Spleen (tissue), 11 donors: Measurements from ENCODE around the gene ATP4B. TPM values are rescaled to one million over a fixed set of nuclear protein-coding genes. Genes with fewer than 3 reads are reported as not detected.

ENCODE experiments used
- DNase-seq: peaks from one replicate; pipeline ENCODE4 v3.0.0-alpha.2; 2020
- H3K27ac ChIP-seq, 8 donors: fragments of 200-600 bp; sonication (generic) in 7 of 8; 1 replicate in 4 of 8; 2 replicates in 4 of 8; pipeline versions ENCODE4 v1.5.0 to v1.8.0; 2016 to 2021; ENCODE audit warnings: inconsistent platforms in 4 of 8, mild to moderate bottlenecking in 4 of 8, moderate library complexity in 1 of 8
- H3K27me3 ChIP-seq, 7 donors: fragments of 200-600 bp; sonication (generic) in 6 of 7; replicated peaks in 1 of 7; 1 replicate in 4 of 7; 2 replicates in 3 of 7; pipeline versions ENCODE4 v1.5.0 to v1.8.0; 2016 to 2021; ENCODE audit warnings: inconsistent platforms in 3 of 7, mild to moderate bottlenecking in 1 of 7
- H3K36me3 ChIP-seq, 6 donors: fragments of 200-600 bp; sonication (generic) in 5 of 6; 1 replicate in 4 of 6; 2 replicates in 2 of 6; pipeline versions ENCODE4 v1.5.0 to v1.8.0; 2016 to 2021; ENCODE audit warnings: inconsistent platforms in 2 of 6
- H3K4me1 ChIP-seq, 6 donors: fragments of 200-600 bp; sonication (generic) in 5 of 6; 1 replicate in 3 of 6; 2 replicates in 3 of 6; pipeline versions ENCODE4 v1.5.0 to v1.8.0; 2016 to 2021; ENCODE audit warnings: inconsistent platforms in 3 of 6
- H3K4me3 ChIP-seq, 8 donors: fragments of 200-600 bp; sonication (generic) in 7 of 8; 1 replicate in 4 of 8; 2 replicates in 4 of 8; pipeline versions ENCODE4 v1.5.0 to v1.8.0; 2016 to 2021; ENCODE audit warnings: inconsistent platforms in 4 of 8, mild to moderate bottlenecking in 4 of 8, moderate library complexity in 2 of 8
- H3K9me3 ChIP-seq, 8 donors: fragments of 200-600 bp; sonication (generic) in 7 of 8; 1 replicate in 4 of 8; 2 replicates in 4 of 8; pipeline versions ENCODE4 v1.5.0 to v1.8.0; 2016 to 2021; ENCODE audit warnings: inconsistent platforms in 4 of 8
- CTCF ChIP-seq, 11 experiments: fragments of 200-600 bp in 7 of 11; fragments of 450-650 bp in 4 of 11; sonication (generic) in 4 of 11; IDR thresholded peaks in 8 of 11; conservative IDR thresholded peaks in 3 of 11; 1 replicate in 7 of 11; 2 replicates in 4 of 11; pipeline versions ENCODE4 v1.4.0 to v1.8.0; 2016 to 2021; ENCODE audit warnings: antibody characterized with exemption in 11 of 11, inconsistent platforms in 4 of 11, mild to moderate bottlenecking in 1 of 11
- POLR2A ChIP-seq, 3 donors: fragments of 450-650 bp; IDR thresholded peaks; one replicate each; pipeline ENCODE4 v1.5.1; 2017; ENCODE audit warnings: antibody characterized with exemption in 3 of 3, mild to moderate bottlenecking in 1 of 3
- POLR2AphosphoS5 ChIP-seq, 3 donors: sonication (generic); formaldehyde crosslinking; IDR thresholded peaks; one replicate each; pipeline ENCODE4 v1.5.1; 2017; ENCODE audit warnings: antibody characterized with exemption in 3 of 3
- WGBS, 5 donors: extraction: QIAGEN DNeasy Blood & Tissue Kit in 3 of 5; methylation state at CpG; one replicate each; pipeline versions ENCODE4 v1.1.5 to v1.1.7; 2013 to 2018; 5-methylcytosine and 5-hydroxymethylcytosine counted together
- intact Hi-C: fragments of 100-400 bp; cut with DNase I; formaldehyde crosslinking; loops from one replicate; pipeline ENCODE4 v1.15.0; 2023; ENCODE audit warnings: low total_unique reads
- polyA plus RNA-seq, 3 donors: library from polyadenylated mRNA; stranded (reverse); fragments of 200-250 nt; gene quantifications; one replicate each; pipeline ENCODE4 v1.2.1, GENCODE V29; 2013
- total RNA-seq, 7 donors: library from RNA; depleted of rRNA in 3 of 7; stranded (reverse); fragments of >200 nt in 3 of 7; fragmentation: NEBNext Ultra II Directional in 4 of 7; extraction: Animal tissue kit (Norgen Biotek cat#: 25700) in 4 of 7; gene quantifications; one replicate each; pipeline versions ENCODE4 v1.1.0 to v1.2.1, GENCODE V29; 2016 to 2021
- donor health status: healthy with polysubstance abuse.
- donor health status: DM: no; HTN: no; CAD: no; lungs with moderate emphysema.
- donor health status: DM: no; HTN: no; CAD: no.
- donor health status: Bipolar disorder and iron deficiency.
- donor health status: healthy.
- donor health status: DM: no; HTN: no; CAD: no.
- donor health status: DM: yes; HTN: yes; CAD: no.

Gene ATP4B
- total and polyA plus RNA-seq, 10 donors, result 0.09 to 0.46 (median 0.23) TPM; not detected in 4

- 92 to 95% (median 94%) methylated on average over 14 to 16 of the region's 16 CpGs for WGBS, 5 donors
- Histone ChIP-seq H3K4me1 (no peaks in the 10 kb centered on the region), H3K36me3 (peaks cover 11 to 100% (median 77%) of the 10 kb centered on the region in 6 donors), H3K4me3 (no peak overlapping the region), H3K27me3 (no peaks in the 10 kb centered on the region), H3K9me3 (no peaks in the 10 kb centered on the region), H3K27ac (no peak overlapping the region)
- intact Hi-C loops, result no loop called here
- no peak for TF ChIP-seq POLR2AphosphoS5 (IDR thresholded peaks at IDR 0.05)
- no peak for TF ChIP-seq CTCF (IDR thresholded peaks at IDR 0.05 in 8 of 11, conservative IDR thresholded peaks at IDR 0.05 in 3 of 11)
- TF ChIP-seq POLR2A (IDR thresholded peaks at IDR 0.05), result no peak
- DNase-seq, result peak; percentile 33
Observed at GRCh38 chr13:113634279-113635047, 23.5 kb downstream of the ATP4B start.

GRCh38 chr13:113633485-113633873 is 24.5 kb downstream of the ATP4B start:
- Histone ChIP-seq H3K9me3 (no peaks in the 10 kb centered on the region), H3K4me3 (no peak overlapping the region), H3K4me1 (no peaks in the 10 kb centered on the region), H3K36me3 (peaks cover 7 to 100% (median 72%) of the 10 kb centered on the region in 6 donors), H3K27ac (no peak overlapping the region), H3K27me3 (no peaks in the 10 kb centered on the region)
- peak; percentile 59 for DNase-seq
- intact Hi-C loops, result no loop called here
- no peak for TF ChIP-seq POLR2A (IDR thresholded peaks at IDR 0.05)
- no peak for TF ChIP-seq POLR2AphosphoS5 (IDR thresholded peaks at IDR 0.05)
- TF ChIP-seq CTCF (IDR thresholded peaks at IDR 0.05 in 8 of 11, conservative IDR thresholded peaks at IDR 0.05 in 3 of 11), result no peak
- WGBS, 5 donors, result 96 to 98% (median 98%) methylated on average over 13 to 18 of the region's 18 CpGs

GRCh38 chr13:113632706-113633484 is 25.1 kb downstream of the ATP4B start:
- no peak overlapping the region for H3K4me3 ChIP-seq
- WGBS, 5 donors, result 90 to 95% (median 94%) methylated on average over 33 to 38 of the region's 38 CpGs
- intact Hi-C loops, result no loop called here
- H3K36me3 ChIP-seq, result peaks cover 4 to 100% (median 66%) of the 10 kb centered on the region in 6 donors
- no peaks in the 10 kb centered on the region for H3K4me1 ChIP-seq
- TF ChIP-seq POLR2AphosphoS5 (IDR thresholded peaks at IDR 0.05) (no peak), POLR2A (IDR thresholded peaks at IDR 0.05) (no peak), CTCF (IDR thresholded peaks at IDR 0.05 in 8 of 11, conservative IDR thresholded peaks at IDR 0.05 in 3 of 11) (no peak)
- H3K9me3 ChIP-seq, result no peaks in the 10 kb centered on the region
- H3K27me3 ChIP-seq, result no peaks in the 10 kb centered on the region
- H3K27ac ChIP-seq, result no peak overlapping the region
- DNase-seq, result peak; percentile 41
